Heart right ventricle (tissue), 16 donors: ENCODE results near the gene MOB3B. TPM values are rescaled to one million over a fixed set of nuclear protein-coding genes. Genes with fewer than 3 reads are reported as not detected.
A peak's percentile ranks its signal among the peaks of the same experiment; 100 is the strongest.

Source experiments
- ATAC-seq, 8 donors: fragments of 200-7000 bp; cut with Tn5 transposase; one replicate each; pipeline ENCODE4 v1.9.1; 2020; ENCODE audit warnings: mild to moderate bottlenecking in 8 of 8, moderate library complexity in 8 of 8, moderate number of reproducible peaks in 1 of 8
- DNase-seq, 2 donors: peaks; one replicate each; pipeline ENCODE4 v3.0.0-alpha.2; 2020
- H3K27ac ChIP-seq, 10 donors: fragments of 200-600 bp; sonication (generic) in 2 of 10; one replicate each; pipeline versions ENCODE4 v1.5.0 to v1.8.0; 2020 to 2022; ENCODE audit warnings: mild to moderate bottlenecking in 3 of 10
- H3K27me3 ChIP-seq, 7 donors: fragments of 200-600 bp; one replicate each; pipeline ENCODE4 v1.8.0; 2021 to 2022; ENCODE audit warnings: mild to moderate bottlenecking in 2 of 7
- H3K36me3 ChIP-seq, 9 donors: fragments of 200-600 bp; sonication (generic) in 1 of 9; one replicate each; pipeline versions ENCODE4 v1.5.0 to v1.8.0; 2020 to 2022; ENCODE audit warnings: mild to moderate bottlenecking in 2 of 9
- H3K4me1 ChIP-seq, 9 donors: fragments of 200-600 bp; sonication (generic) in 1 of 9; one replicate each; pipeline versions ENCODE4 v1.5.0 to v1.8.0; 2020 to 2022; ENCODE audit warnings: mild to moderate bottlenecking in 4 of 9
- H3K4me3 ChIP-seq, 10 donors: fragments of 200-600 bp; sonication (generic) in 2 of 10; one replicate each; pipeline versions ENCODE4 v1.5.0 to v1.8.0; 2020 to 2022; ENCODE audit warnings: mild to moderate bottlenecking in 7 of 10, moderate library complexity in 2 of 10
- H3K9me3 ChIP-seq, 11 donors: fragments of 200-600 bp in 10 of 11; sonication (generic) in 2 of 11; one replicate each; pipeline versions ENCODE4 v1.5.0 to v1.8.0; 2013 to 2022; ENCODE audit warnings: mild to moderate bottlenecking in 2 of 11, control low read depth in 1 of 11, moderate library complexity in 1 of 11
- WGBS, 2 donors: extraction: QIAGEN DNeasy Blood & Tissue Kit; methylation state at CpG; one replicate each; pipeline ENCODE4 v1.1.7; 2013; ENCODE audit warnings: inconsistent platforms in 1 of 2; 5-methylcytosine and 5-hydroxymethylcytosine counted together
- intact Hi-C, 10 donors: fragments of 100-400 bp; cut with DNase I; formaldehyde crosslinking; loops; one replicate each; pipeline versions ENCODE4 v1.11.1 to v1.14.2; 2022
- polyA plus RNA-seq, 2 donors: library from polyadenylated mRNA; stranded (reverse); fragments of 200-250 nt; gene quantifications; one replicate each; pipeline ENCODE4 v1.2.3, GENCODE V29; 2013
- total RNA-seq, 10 donors: library from RNA; stranded (reverse); fragmentation: NEBNext Ultra II Directional in 3 of 10; extraction: Animal tissue kit (Norgen Biotek cat#: 25700) in 3 of 10; gene quantifications; one replicate each; pipeline versions ENCODE4 v1.2.1 to v1.2.4, GENCODE V29; 2021 to 2023
- TF ChIP-seq, protein P1 (sequence below), 9 donors: fragments of 200-600 bp; sonication (generic) in 2 of 9; IDR thresholded peaks; one replicate each; pipeline versions ENCODE4 v1.5.0 to v1.8.0; 2021 to 2022; ENCODE audit warnings: antibody characterized with exemption in 9 of 9, mild to moderate bottlenecking in 5 of 9, moderate library complexity in 1 of 9
- donor health status: Arrhythmogenic right ventricular cardiomyopathy.
- donor health status: ischemic (EF 13 %, LVEDD 7.1; RV severe dilation, severe dysfunction).
- donor health status: healthy with polysubstance abuse.
- donor health status: DM: no; HTN: yes; CAD: no.
- donor health status: DM: no; HTN: no; CAD: no.
- donor health status: ischemic (EF 25% LVEDD 6.9; RV normal size, moderate dysfunction).
- donor health status: ischemic (EF 25% LVEDD 5.7; RV mildly dilated, moderate dysfunction).
- donor health status: healthy.
- donor health status: DM: yes; HTN: yes; CAD: no.
- donor health status: Ischemic cardiomyopathy.
- donor health status: ischemic (EF 35%, LVEDD 5.7; RV mildly dilated, moderate dysfunction).
- donor health status: nonischemic (EF 11% LVEDD 7.7; RV severe dilation, severe dysfunction).
- donor health status: DM: yes; HTN: yes; CAD: no.
- donor health status: PGD.
- donor health status: ischemic (EF 29% LVEDD 5.4; RV normal size, mild dysfunction).
- donor health status: nonischemic (EF 23%, LVEDD 6.1; RV moderate dilation, normal function).

Gene MOB3B
- total and polyA plus RNA-seq, 12 donors: 0.39 to 2.3 (median 1.3) TPM

DNA sequence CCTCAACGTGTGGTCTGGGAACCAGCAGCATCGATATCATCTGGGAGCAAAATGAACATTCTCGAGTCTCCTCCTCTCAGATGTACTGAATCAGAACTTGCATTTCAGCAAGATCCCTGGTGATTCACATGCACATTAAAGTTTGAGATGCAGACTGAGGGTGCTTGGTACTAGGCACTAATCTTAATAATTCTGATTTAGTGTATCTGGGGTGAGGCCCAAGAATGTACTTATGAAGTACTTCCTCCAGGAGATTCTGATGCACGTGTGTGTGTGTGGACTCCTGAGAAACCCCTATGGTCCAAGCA is 176.5 kb downstream of the MOB3B start:
- H3K9me3 ChIP-seq: no peaks in the 10 kb centered on the region
- H3K27ac ChIP-seq: peak overlapping the region in 2 of 10 donors; percentile 56 to 72
- WGBS, 2 donors: 72 to 79% methylated on average over 4 of the region's 4 CpGs
- no peaks in the 10 kb centered on the region for H3K27me3 ChIP-seq
- no peak for DNase-seq
- no peak for ATAC-seq
- peaks cover 0 to 3% (median 0%) of the 10 kb centered on the region in 9 donors for H3K36me3 ChIP-seq
- no peak overlapping the region for H3K4me3 ChIP-seq
- intact Hi-C loops: loop anchor here in 2 of 10 donors (10.0 kb wide), 2 partner anchors 52 to 58 kb away; partner anchors contain the start of gene EQTN (in 1 of the 2)
- TF ChIP-seq, protein P1, sequence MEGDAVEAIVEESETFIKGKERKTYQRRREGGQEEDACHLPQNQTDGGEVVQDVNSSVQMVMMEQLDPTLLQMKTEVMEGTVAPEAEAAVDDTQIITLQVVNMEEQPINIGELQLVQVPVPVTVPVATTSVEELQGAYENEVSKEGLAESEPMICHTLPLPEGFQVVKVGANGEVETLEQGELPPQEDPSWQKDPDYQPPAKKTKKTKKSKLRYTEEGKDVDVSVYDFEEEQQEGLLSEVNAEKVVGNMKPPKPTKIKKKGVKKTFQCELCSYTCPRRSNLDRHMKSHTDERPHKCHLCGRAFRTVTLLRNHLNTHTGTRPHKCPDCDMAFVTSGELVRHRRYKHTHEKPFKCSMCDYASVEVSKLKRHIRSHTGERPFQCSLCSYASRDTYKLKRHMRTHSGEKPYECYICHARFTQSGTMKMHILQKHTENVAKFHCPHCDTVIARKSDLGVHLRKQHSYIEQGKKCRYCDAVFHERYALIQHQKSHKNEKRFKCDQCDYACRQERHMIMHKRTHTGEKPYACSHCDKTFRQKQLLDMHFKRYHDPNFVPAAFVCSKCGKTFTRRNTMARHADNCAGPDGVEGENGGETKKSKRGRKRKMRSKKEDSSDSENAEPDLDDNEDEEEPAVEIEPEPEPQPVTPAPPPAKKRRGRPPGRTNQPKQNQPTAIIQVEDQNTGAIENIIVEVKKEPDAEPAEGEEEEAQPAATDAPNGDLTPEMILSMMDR (IDR thresholded peaks at IDR 0.05): no peak
- peaks cover 0 to 49% (median 17%) of the 10 kb centered on the region in 9 donors for H3K4me1 ChIP-seq

DNA sequence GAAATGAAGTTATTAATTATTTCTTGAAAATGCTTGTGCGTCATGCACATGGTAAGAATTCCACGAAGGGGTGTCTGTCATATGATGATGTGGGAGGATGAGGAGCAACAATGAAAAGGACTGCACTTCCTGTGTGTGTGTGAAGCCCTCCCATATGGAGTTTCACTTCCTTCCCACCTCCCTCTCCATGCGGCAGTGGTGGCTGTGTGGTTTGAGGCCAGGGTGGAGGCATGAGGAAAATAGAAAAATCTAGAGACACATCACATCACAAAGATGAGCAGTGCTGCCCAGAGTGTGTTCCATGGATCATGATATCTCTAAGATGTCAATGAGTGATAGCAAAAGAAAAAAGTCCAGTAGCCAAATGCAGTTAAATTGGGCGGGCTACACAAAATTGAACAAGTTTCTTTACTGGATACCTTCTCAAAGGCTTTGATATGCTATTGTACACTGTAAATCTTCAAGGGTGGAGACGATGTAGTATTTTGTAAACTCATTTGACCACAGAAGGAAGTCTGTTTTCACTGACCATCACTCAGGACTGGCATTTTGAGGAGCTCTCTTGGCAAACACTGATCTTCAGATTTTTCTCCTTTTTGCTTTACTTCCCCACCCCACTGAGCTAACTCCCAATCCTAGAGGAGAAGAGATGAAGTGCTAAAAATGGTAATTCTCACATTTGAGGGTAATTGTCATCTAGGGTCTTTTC is 177.0 kb downstream of the MOB3B start:
- intact Hi-C loops: loop anchor here in 2 of 10 donors (10.0 kb wide), 2 partner anchors 52 to 58 kb away; partner anchors contain the start of gene EQTN (in 1 of the 2)
- H3K9me3 ChIP-seq: no peaks in the 10 kb centered on the region
- TF ChIP-seq, protein P1 (IDR thresholded peaks at IDR 0.05): no peak
- peaks cover 0 to 45% (median 17%) of the 10 kb centered on the region in 9 donors for H3K4me1 ChIP-seq
- no peaks in the 10 kb centered on the region for H3K36me3 ChIP-seq
- no peaks in the 10 kb centered on the region for H3K27me3 ChIP-seq
- H3K4me3 ChIP-seq: no peak overlapping the region
- H3K27ac ChIP-seq: peak overlapping the region in 2 of 10 donors; percentile 56 to 72
- 83 to 87% methylated on average over 5 of the region's 5 CpGs for WGBS, 2 donors
- DNase-seq (no peak), ATAC-seq (peak in 7 of 8 donors; percentile 30 to 73 (median 57))

DNA sequence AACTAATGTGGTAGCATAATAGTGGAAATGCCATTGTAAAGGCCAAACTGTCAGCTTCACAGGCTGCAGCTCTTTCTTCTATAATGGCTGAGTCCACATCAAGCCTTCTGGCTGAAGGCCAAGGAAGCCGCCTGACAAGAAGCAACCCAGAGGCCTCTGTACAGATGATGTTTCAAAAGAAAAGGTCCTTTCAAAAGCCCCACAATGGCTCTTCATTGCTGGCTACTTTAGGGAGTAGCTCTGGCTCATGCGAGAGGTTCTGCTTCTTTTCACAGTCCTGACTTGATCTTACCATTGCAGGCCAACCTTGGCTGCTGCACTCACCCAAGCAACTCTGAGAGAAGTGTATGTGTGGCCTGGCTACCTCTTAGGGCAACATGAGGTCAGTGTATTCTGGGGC is 178.2 kb downstream of the MOB3B start:
- intact Hi-C loops: loop anchor here in 2 of 10 donors (10.0 kb wide), 2 partner anchors 53 to 57 kb away; partner anchors contain the start of gene EQTN (in 1 of the 2)

DNA sequence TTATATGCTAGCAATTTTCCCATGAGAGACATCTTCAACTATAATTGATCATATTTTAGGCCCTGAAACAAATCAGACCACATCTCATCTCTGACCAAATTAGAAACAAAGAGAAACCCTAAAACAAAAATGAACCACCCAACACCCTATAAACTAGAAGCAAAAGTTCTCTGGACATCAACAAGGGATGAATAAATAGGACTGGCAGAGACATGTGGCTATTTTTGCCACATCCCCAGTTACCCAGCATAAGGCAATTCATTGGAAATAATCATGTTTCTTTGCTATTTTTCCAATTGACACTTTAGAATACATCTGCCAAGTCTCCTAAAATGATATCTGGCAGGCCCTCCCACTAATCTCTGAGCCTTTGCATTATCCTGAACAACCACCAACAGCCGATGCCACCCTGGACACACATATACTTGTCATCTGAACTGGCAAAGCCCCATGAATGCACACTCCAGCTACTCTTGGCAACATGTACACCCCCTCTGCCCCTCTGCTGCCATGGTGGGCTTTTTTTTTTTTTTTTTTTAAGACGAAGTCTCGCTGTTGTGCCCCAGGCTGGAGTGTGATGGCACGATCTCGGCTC is 179.1 kb downstream of the MOB3B start:
- ATAC-seq (no peak), DNase-seq (no peak)
- no peaks in the 10 kb centered on the region for H3K9me3 ChIP-seq
- H3K4me3 ChIP-seq: no peak overlapping the region
- WGBS, 2 donors: 86 to 89% methylated on average over 5 of the region's 5 CpGs
- no peaks in the 10 kb centered on the region for H3K27me3 ChIP-seq
- no peaks in the 10 kb centered on the region for H3K36me3 ChIP-seq
- intact Hi-C loops: loop anchor here in 2 of 10 donors (10.0 kb wide), 2 partner anchors 54 to 56 kb away; partner anchors contain the start of gene EQTN (in 1 of the 2)
- peaks cover 0 to 45% (median 17%) of the 10 kb centered on the region in 9 donors for H3K4me1 ChIP-seq
- TF ChIP-seq, protein P1 (IDR thresholded peaks at IDR 0.05): no peak
- H3K27ac ChIP-seq: peak overlapping the region in 2 of 10 donors; percentile 26 to 64

More for the DNA sequence above, 178.2 kb downstream of the MOB3B start:
- Histone ChIP-seq H3K9me3 (no peaks in the 10 kb centered on the region), H3K4me3 (no peak overlapping the region), H3K27me3 (no peaks in the 10 kb centered on the region), H3K36me3 (no peaks in the 10 kb centered on the region), H3K27ac (peak overlapping the region in 6 of 10 donors; percentile 2 to 64 (median 37)), H3K4me1 (peaks cover 0 to 45% (median 17%) of the 10 kb centered on the region in 9 donors)
- TF ChIP-seq, protein P1 (IDR thresholded peaks at IDR 0.05): no peak
- ATAC-seq (peak; percentile 5 to 96 (median 62)), DNase-seq (peak; percentile 21 to 37)
- WGBS, 2 donors: 36 to 57% methylated on average over 2 of the region's 2 CpGs
